ENCODE results near the gene MMD2. TPM values are rescaled to one million over a fixed set of nuclear protein-coding genes. Genes with fewer than 3 reads are reported as not detected.

The MMD2 gene
- total RNA-seq, 2 experiments from 2014 or later: not detected

GRCh38 chr7:4951304-4951703, 7.7 kb downstream of the MMD2 start:
- H3K36me3 Mint-ChIP-seq (ENCODE audit: low read depth): no peaks in the 10 kb centered on the region
- H3K4me1 Mint-ChIP-seq (ENCODE audit: low read depth): no peaks in the 10 kb centered on the region
- no peak for DNase-seq
- CTCF ChIA-PET: no interaction called here
- H3K27me3 Mint-ChIP-seq (ENCODE audit: low read depth): peaks cover 36% of the 10 kb centered on the region
- no peak overlapping the region for H3K27ac Mint-ChIP-seq
- intact Hi-C loops (cut with micrococcal nuclease): no loop called here
- H3K9me3 Mint-ChIP-seq: no peaks in the 10 kb centered on the region
- no peak overlapping the region for H3K4me3 Mint-ChIP-seq

- intact Hi-C loops (cut with micrococcal nuclease): no loop called here
- H3K27ac Mint-ChIP-seq: no peak overlapping the region
- no peaks in the 10 kb centered on the region for H3K4me1 Mint-ChIP-seq (ENCODE audit: low read depth)
- no peak for DNase-seq
- H3K4me3 Mint-ChIP-seq: no peak overlapping the region
- H3K36me3 Mint-ChIP-seq (ENCODE audit: low read depth): no peaks in the 10 kb centered on the region
- CTCF ChIA-PET: no interaction called here
- H3K9me3 Mint-ChIP-seq: no peaks in the 10 kb centered on the region
- peaks cover 20% of the 10 kb centered on the region for H3K27me3 Mint-ChIP-seq (ENCODE audit: low read depth)
Observed at GRCh38 chr7:4948402-4948801, 10.6 kb downstream of the MMD2 start.

- CTCF ChIA-PET: interaction anchor here (0.8 kb wide), 1 partner anchor 140 kb away, joined by 4 read pairs; no protein-coding TSS in a partner anchor
- Mint-ChIP-seq H3K27me3 (ENCODE audit: low read depth) (peaks cover 6% of the 10 kb centered on the region), H3K4me3 (no peak overlapping the region), H3K4me1 (ENCODE audit: low read depth) (no peaks in the 10 kb centered on the region), H3K27ac (no peak overlapping the region), H3K9me3 (no peaks in the 10 kb centered on the region), H3K36me3 (ENCODE audit: low read depth) (no peaks in the 10 kb centered on the region)
- intact Hi-C loops (cut with micrococcal nuclease): no loop called here
- DNase-seq: no peak
Observed at GRCh38 chr7:4945949-4946348, 13.0 kb downstream of the MMD2 start.

- H3K9me3 Mint-ChIP-seq: no peaks in the 10 kb centered on the region
- no peak overlapping the region for H3K4me3 Mint-ChIP-seq
- CTCF ChIA-PET: interaction anchor here (0.7 kb wide), 1 partner anchor 130 kb away, joined by 3 read pairs; no protein-coding TSS in a partner anchor
- no peaks in the 10 kb centered on the region for H3K36me3 Mint-ChIP-seq (ENCODE audit: low read depth)
- no peak for DNase-seq
- intact Hi-C loops (cut with micrococcal nuclease): no loop called here
- H3K4me1 Mint-ChIP-seq (ENCODE audit: low read depth): no peaks in the 10 kb centered on the region
- peaks cover 3% of the 10 kb centered on the region for H3K27me3 Mint-ChIP-seq (ENCODE audit: low read depth)
- H3K27ac Mint-ChIP-seq: no peak overlapping the region
Observed at GRCh38 chr7:4944939-4945338, 14.0 kb downstream of the MMD2 start.

GRCh38 chr7:4943297-4943696, 15.7 kb downstream of the MMD2 start:
- Mint-ChIP-seq H3K27ac (no peak overlapping the region), H3K4me3 (no peak overlapping the region), H3K36me3 (ENCODE audit: low read depth) (no peaks in the 10 kb centered on the region), H3K4me1 (ENCODE audit: low read depth) (no peaks in the 10 kb centered on the region), H3K9me3 (no peaks in the 10 kb centered on the region), H3K27me3 (ENCODE audit: low read depth) (peaks cover under 1% of the 10 kb centered on the region)
- intact Hi-C loops (cut with micrococcal nuclease): no loop called here
- no peak for DNase-seq
- CTCF ChIA-PET: no interaction called here

GRCh38 chr7:4939971-4940728, 18.8 kb downstream of the MMD2 start:
- CTCF ChIA-PET: no interaction called here
- intact Hi-C loops (cut with micrococcal nuclease): no loop called here
- H3K27ac Mint-ChIP-seq: no peak overlapping the region
- H3K9me3 Mint-ChIP-seq: no peaks in the 10 kb centered on the region
- no peaks in the 10 kb centered on the region for H3K36me3 Mint-ChIP-seq (ENCODE audit: low read depth)
- H3K27me3 Mint-ChIP-seq (ENCODE audit: low read depth): no peaks in the 10 kb centered on the region
- H3K4me3 Mint-ChIP-seq: no peak overlapping the region
- no peaks in the 10 kb centered on the region for H3K4me1 Mint-ChIP-seq (ENCODE audit: low read depth)
- no peak for DNase-seq

GRCh38 chr7:4937411-4937810, 21.6 kb downstream of the MMD2 start:
- DNase-seq: no peak
- intact Hi-C loops (cut with micrococcal nuclease): no loop called here
- Mint-ChIP-seq H3K27me3 (ENCODE audit: low read depth) (no peaks in the 10 kb centered on the region), H3K4me1 (ENCODE audit: low read depth) (no peaks in the 10 kb centered on the region), H3K36me3 (ENCODE audit: low read depth) (no peaks in the 10 kb centered on the region), H3K4me3 (no peak overlapping the region), H3K27ac (no peak overlapping the region), H3K9me3 (no peaks in the 10 kb centered on the region)
- CTCF ChIA-PET: no interaction called here

GRCh38 chr7:4934419-4935025, 24.5 kb downstream of the MMD2 start:
- no peak for DNase-seq
- Mint-ChIP-seq H3K27me3 (ENCODE audit: low read depth) (no peaks in the 10 kb centered on the region), H3K4me3 (no peak overlapping the region), H3K4me1 (ENCODE audit: low read depth) (no peaks in the 10 kb centered on the region), H3K36me3 (ENCODE audit: low read depth) (no peaks in the 10 kb centered on the region), H3K27ac (no peak overlapping the region), H3K9me3 (no peaks in the 10 kb centered on the region)
- CTCF ChIA-PET: no interaction called here
- intact Hi-C loops (cut with micrococcal nuclease): no loop called here

- no peak overlapping the region for H3K27ac Mint-ChIP-seq
- no peaks in the 10 kb centered on the region for H3K36me3 Mint-ChIP-seq (ENCODE audit: low read depth)
- CTCF ChIA-PET: no interaction called here
- H3K27me3 Mint-ChIP-seq (ENCODE audit: low read depth): peaks cover 2% of the 10 kb centered on the region
- no peaks in the 10 kb centered on the region for H3K9me3 Mint-ChIP-seq
- no peak overlapping the region for H3K4me3 Mint-ChIP-seq
- no peak for DNase-seq
- no peaks in the 10 kb centered on the region for H3K4me1 Mint-ChIP-seq (ENCODE audit: low read depth)
- intact Hi-C loops (cut with micrococcal nuclease): no loop called here
Observed at GRCh38 chr7:4931943-4932342, 27.0 kb downstream of the MMD2 start.

GRCh38 chr7:4929005-4929404, 30.0 kb downstream of the MMD2 start:
- Mint-ChIP-seq H3K4me3 (no peak overlapping the region), H3K36me3 (ENCODE audit: low read depth) (no peaks in the 10 kb centered on the region), H3K4me1 (ENCODE audit: low read depth) (no peaks in the 10 kb centered on the region), H3K9me3 (no peaks in the 10 kb centered on the region), H3K27me3 (ENCODE audit: low read depth) (peaks cover 2% of the 10 kb centered on the region), H3K27ac (no peak overlapping the region)
- intact Hi-C loops (cut with micrococcal nuclease): no loop called here
- CTCF ChIA-PET: no interaction called here
- DNase-seq: no peak

- Mint-ChIP-seq H3K36me3 (ENCODE audit: low read depth) (no peaks in the 10 kb centered on the region), H3K4me1 (ENCODE audit: low read depth) (no peaks in the 10 kb centered on the region), H3K27me3 (ENCODE audit: low read depth) (peaks cover 2% of the 10 kb centered on the region), H3K4me3 (no peak overlapping the region), H3K27ac (no peak overlapping the region), H3K9me3 (no peaks in the 10 kb centered on the region)
- CTCF ChIA-PET: no interaction called here
- intact Hi-C loops (cut with micrococcal nuclease): no loop called here
- DNase-seq: no peak
Observed at GRCh38 chr7:4928445-4928844, 30.5 kb downstream of the MMD2 start.

GRCh38 chr7:4919969-4920766, 38.8 kb downstream of the MMD2 start:
- intact Hi-C loops (cut with micrococcal nuclease): no loop called here
- Mint-ChIP-seq H3K36me3 (ENCODE audit: low read depth) (no peaks in the 10 kb centered on the region), H3K9me3 (peaks cover 3% of the 10 kb centered on the region), H3K27me3 (ENCODE audit: low read depth) (no peaks in the 10 kb centered on the region), H3K4me3 (no peak overlapping the region), H3K4me1 (ENCODE audit: low read depth) (no peaks in the 10 kb centered on the region), H3K27ac (no peak overlapping the region)
- CTCF ChIA-PET: no interaction called here
- no peak for DNase-seq
